ENCODE measurements around the gene GRB2. TPM values are rescaled to one million over a fixed set of nuclear protein-coding genes. Genes with fewer than 3 reads are reported as not detected.
"Not testable (repeated sequence)": the region's sequence is repeated elsewhere in the genome, so short reads cannot be mapped to it uniquely, and the experiment has no call there.

GRB2 gene
- total RNA-seq (63.1 TPM), polyA plus RNA-seq (93.9 TPM)

- Histone ChIP-seq H3K36me3 (ENCODE audit: insufficient read depth) (no peaks in the 10 kb centered on the region), H3K4me3 (ENCODE audit: low read depth, low read length) (peak within 1 kb of the TSS; percentile 97), H3K27ac (ENCODE audit: low read depth) (peak within 1 kb of the TSS; percentile 68), H3K4me1 (ENCODE audit: insufficient read depth) (no peaks in the 10 kb centered on the region)
- WGBS, result under 1% methylated on average over 74 of the region's 74 CpGs
- peak; percentile 91 for DNase-seq (ENCODE audit: extremely low spot score)
Measured at GRCh38 chr17:75405365-75406221, at the start of gene GRB2. GRB2 (minus strand) TSS chr17:75405678; CDS start chr17:75393628, 12,050 bp downstream.

- 98% methylated on average over 3 of the region's 3 CpGs for WGBS
- not testable (repeated sequence) for H3K27ac ChIP-seq (ENCODE audit: low read depth); H3K4me1 ChIP-seq (ENCODE audit: insufficient read depth); H3K4me3 ChIP-seq (ENCODE audit: low read depth, low read length); H3K36me3 ChIP-seq (ENCODE audit: insufficient read depth); DNase-seq (ENCODE audit: extremely low spot score)
Measured at GRCh38 chr17:75454672-75455071, 49.2 kb upstream of the GRB2 start.

GRCh38 chr17:75454193-75454592, 48.7 kb upstream of the GRB2 start:
- DNase-seq (ENCODE audit: extremely low spot score), result no peak
- Histone ChIP-seq H3K27ac (ENCODE audit: low read depth) (no peak overlapping the region), H3K4me3 (ENCODE audit: low read depth, low read length) (no peak overlapping the region), H3K36me3 (ENCODE audit: insufficient read depth) (no peaks in the 10 kb centered on the region), H3K4me1 (ENCODE audit: insufficient read depth) (no peaks in the 10 kb centered on the region)

- 80% methylated on average over 4 of the region's 4 CpGs for WGBS
- DNase-seq (ENCODE audit: extremely low spot score), result no peak
Measured at GRCh38 chr17:75450270-75450669, 44.8 kb upstream of the GRB2 start.

GRCh38 chr17:75447951-75448856, 42.7 kb upstream of the GRB2 start:
- 77% methylated on average over 17 of the region's 17 CpGs for WGBS

More at GRCh38 chr17:75450270-75450669, 44.8 kb upstream of the GRB2 start:
- Histone ChIP-seq H3K27ac (ENCODE audit: low read depth) (no peak overlapping the region), H3K4me3 (ENCODE audit: low read depth, low read length) (no peak overlapping the region), H3K4me1 (ENCODE audit: insufficient read depth) (no peaks in the 10 kb centered on the region), H3K36me3 (ENCODE audit: insufficient read depth) (no peaks in the 10 kb centered on the region)

GRCh38 chr17:75445896-75446295, 40.4 kb upstream of the GRB2 start:
- WGBS, result 93% methylated on average over 6 of the region's 6 CpGs
- not testable (repeated sequence) for H3K36me3 ChIP-seq (ENCODE audit: insufficient read depth); H3K4me1 ChIP-seq (ENCODE audit: insufficient read depth); H3K4me3 ChIP-seq (ENCODE audit: low read depth, low read length); DNase-seq (ENCODE audit: extremely low spot score); H3K27ac ChIP-seq (ENCODE audit: low read depth)

More at GRCh38 chr17:75447951-75448856, 42.7 kb upstream of the GRB2 start:
- H3K36me3 ChIP-seq (ENCODE audit: insufficient read depth), result no peaks in the 10 kb centered on the region
- no peak overlapping the region for H3K27ac ChIP-seq (ENCODE audit: low read depth)
- DNase-seq (ENCODE audit: extremely low spot score), result no peak
- no peaks in the 10 kb centered on the region for H3K4me1 ChIP-seq (ENCODE audit: insufficient read depth)
- H3K4me3 ChIP-seq (ENCODE audit: low read depth, low read length), result no peak overlapping the region

GRCh38 chr17:75445296-75445695, 39.8 kb upstream of the GRB2 start:
- DNase-seq (ENCODE audit: extremely low spot score), result no peak
- Histone ChIP-seq H3K27ac (ENCODE audit: low read depth) (no peak overlapping the region), H3K4me1 (ENCODE audit: insufficient read depth) (no peaks in the 10 kb centered on the region), H3K36me3 (ENCODE audit: insufficient read depth) (no peaks in the 10 kb centered on the region), H3K4me3 (ENCODE audit: low read depth, low read length) (no peak overlapping the region)
- WGBS, result 73% methylated on average over 3 of the region's 3 CpGs

GRCh38 chr17:75442168-75443103, 37.0 kb upstream of the GRB2 start:
- 55% methylated on average over 4 of the region's 4 CpGs for WGBS
- H3K4me3 ChIP-seq (ENCODE audit: low read depth, low read length), result no peak overlapping the region
- no peaks in the 10 kb centered on the region for H3K4me1 ChIP-seq (ENCODE audit: insufficient read depth)
- H3K36me3 ChIP-seq (ENCODE audit: insufficient read depth), result no peaks in the 10 kb centered on the region
- DNase-seq (ENCODE audit: extremely low spot score), result no peak
- no peak overlapping the region for H3K27ac ChIP-seq (ENCODE audit: low read depth)

- Histone ChIP-seq H3K4me3 (ENCODE audit: low read depth, low read length) (no peak overlapping the region), H3K4me1 (ENCODE audit: insufficient read depth) (no peaks in the 10 kb centered on the region), H3K27ac (ENCODE audit: low read depth) (no peak overlapping the region), H3K36me3 (ENCODE audit: insufficient read depth) (no peaks in the 10 kb centered on the region)
- WGBS, result 56% methylated on average over 10 of the region's 10 CpGs
- no peak for DNase-seq (ENCODE audit: extremely low spot score)
Measured at GRCh38 chr17:75440738-75441448, 35.4 kb upstream of the GRB2 start.

GRCh38 chr17:75439287-75439686, 33.8 kb upstream of the GRB2 start:
- Histone ChIP-seq H3K27ac (ENCODE audit: low read depth) (no peak overlapping the region), H3K4me3 (ENCODE audit: low read depth, low read length) (no peak overlapping the region), H3K36me3 (ENCODE audit: insufficient read depth) (no peaks in the 10 kb centered on the region), H3K4me1 (ENCODE audit: insufficient read depth) (no peaks in the 10 kb centered on the region)
- 82% methylated on average over 2 of the region's 2 CpGs for WGBS
- no peak for DNase-seq (ENCODE audit: extremely low spot score)

- not testable (repeated sequence) for H3K27ac ChIP-seq (ENCODE audit: low read depth); H3K4me3 ChIP-seq (ENCODE audit: low read depth, low read length); DNase-seq (ENCODE audit: extremely low spot score); H3K4me1 ChIP-seq (ENCODE audit: insufficient read depth); H3K36me3 ChIP-seq (ENCODE audit: insufficient read depth)
- 88% methylated on average over 8 of the region's 8 CpGs for WGBS
Measured at GRCh38 chr17:75437404-75437803, 31.9 kb upstream of the GRB2 start.

GRCh38 chr17:75434433-75434832, 29.0 kb upstream of the GRB2 start:
- H3K4me3 ChIP-seq (ENCODE audit: low read depth, low read length); H3K36me3 ChIP-seq (ENCODE audit: insufficient read depth); H3K4me1 ChIP-seq (ENCODE audit: insufficient read depth); H3K27ac ChIP-seq (ENCODE audit: low read depth); DNase-seq (ENCODE audit: extremely low spot score): not testable (repeated sequence)
- WGBS, result 93% methylated on average over 6 of the region's 6 CpGs
